Testis (tissue), 2 donors: ENCODE data around the gene KCNAB3.

Experiments used
- CTCF ChIP-seq, 3 experiments: fragments of 450-650 bp in 2 of 3; fragments of 200-600 bp in 1 of 3; sonication (generic) in 1 of 3; IDR thresholded peaks; one replicate each; pipeline ENCODE4 v1.5.1; 2016 to 2019; ENCODE audit warnings: antibody characterized with exemption in 3 of 3, mild to moderate bottlenecking in 2 of 3, moderate library complexity in 1 of 3
- POLR2A ChIP-seq: fragments of 450-650 bp; IDR thresholded peaks from one replicate; pipeline ENCODE4 v1.6.1; 2017; ENCODE audit warnings: antibody characterized with exemption, mild to moderate bottlenecking, moderate library complexity

- no peak for TF ChIP-seq CTCF (IDR thresholded peaks at IDR 0.05)
- no peak for TF ChIP-seq POLR2A
Observed at GRCh38 chr17:7903154-7904103, 26.2 kb downstream of the KCNAB3 start.
